CD4-positive, alpha-beta T cell (primary cell): ENCODE results near the gene KIF15. TPM values are rescaled to one million over a fixed set of nuclear protein-coding genes. Genes with fewer than 3 reads are reported as not detected.

ENCODE experiments used
- ATAC-seq: fragments of 200-7000 bp; cut with Tn5 transposase; one replicate; pipeline ENCODE4 v1.10.0; 2022; ENCODE audit warnings: mild to moderate bottlenecking; ENCODE audit not compliant: poor library complexity
- CTCF ChIA-PET: fragments of 350-600 bp; sonication (Branson Sonifier 250); formaldehyde crosslinking; loops from one replicate; lab custom pipeline; 2021; ENCODE audit warnings: antibody characterized with exemption, inconsistent platforms; lab: Charles Lee
- POLR2A ChIA-PET: fragments of 350-600 bp; sonication (Branson Sonifier 250); formaldehyde crosslinking; loops from one replicate; lab custom pipeline; 2021; ENCODE audit warnings: antibody characterized with exemption, inconsistent platforms; lab: Charles Lee
- DNase-seq, 14 experiments: peaks; one replicate each; pipeline ENCODE4 v3.0.0-alpha.2; 2013 to 2020; ENCODE audit warnings: mixed read lengths in 2 of 14
- H3K27ac ChIP-seq, 2 donors: one replicate each; pipeline versions ENCODE4 v1.5.1 to v1.7.0; 2013; ENCODE audit warnings: low read length in 2 of 2, low read depth in 1 of 2, mild to moderate bottlenecking in 1 of 2
- H3K27me3 ChIP-seq, 2 experiments: 1 replicate in 1 of 2; 2 replicates in 1 of 2; pipeline versions ENCODE4 v1.6.1 to v1.7.0; 2013; ENCODE audit warnings: low read length in 2 of 2, control low read depth in 1 of 2, mild to moderate bottlenecking in 1 of 2, moderate library complexity in 1 of 2; ENCODE audit not compliant: insufficient read depth in 2 of 2, control insufficient read depth in 1 of 2
- H3K36me3 ChIP-seq: one replicate; pipeline ENCODE4 v1.6.1; 2013; ENCODE audit warnings: low read length, control low read depth; ENCODE audit not compliant: insufficient read depth
- H3K4me1 ChIP-seq: one replicate; pipeline ENCODE4 v1.6.1; 2013; ENCODE audit warnings: low read length, control low read depth; ENCODE audit not compliant: insufficient read depth
- H3K4me3 ChIP-seq: one replicate; pipeline ENCODE4 v1.5.1; 2013; ENCODE audit warnings: mild to moderate bottlenecking, low read length, moderate library complexity
- H3K9me3 ChIP-seq, 2 experiments: 1 replicate in 1 of 2; 2 replicates in 1 of 2; pipeline versions ENCODE4 v1.6.1 to v1.7.0; 2013; ENCODE audit warnings: low read length in 2 of 2, mild to moderate bottlenecking in 2 of 2, control low read depth in 1 of 2, moderate library complexity in 1 of 2; ENCODE audit not compliant: control insufficient read depth in 1 of 2, insufficient read depth in 1 of 2
- H3K27ac Mint-ChIP-seq: one replicate; pipeline ENCODE4 v1.8.0; 2020; ENCODE audit warnings: mixed read lengths
- H3K27me3 Mint-ChIP-seq: one replicate; pipeline ENCODE4 v1.8.0; 2021; ENCODE audit warnings: mixed read lengths
- H3K36me3 Mint-ChIP-seq: one replicate; pipeline ENCODE4 v1.8.0; 2021; ENCODE audit warnings: low read depth, mixed read lengths
- H3K4me1 Mint-ChIP-seq: one replicate; pipeline ENCODE4 v1.8.0; 2021; ENCODE audit warnings: low read depth, mixed read lengths
- H3K4me3 Mint-ChIP-seq: one replicate; pipeline ENCODE4 v1.8.0; 2020; ENCODE audit warnings: mild to moderate bottlenecking, mixed read lengths
- H3K9me3 Mint-ChIP-seq: one replicate; pipeline ENCODE4 v1.8.0; 2020; ENCODE audit warnings: mixed read lengths
- intact Hi-C, 2 experiments: fragments of 100-400 bp; cut with DNase I in 1 of 2; cut with micrococcal nuclease in 1 of 2; formaldehyde crosslinking; loops; one replicate each; pipeline versions ENCODE4 v1.15.1 to v1.9.0; 2023 to 2025; cut with DNase I, micrococcal nuclease
- total RNA-seq, 174 experiments: library from RNA in 2 of 174; stranded (reverse) in 2 of 174; gene quantifications; one replicate each; pipeline ENCODE4 v1.2.3 and lab custom pipeline; 2021 to 2026
- TF ChIP-seq, protein P1 (sequence below): fragments of 200-600 bp; IDR thresholded peaks from one replicate; pipeline ENCODE4 v1.8.0; 2022; ENCODE audit warnings: antibody characterized with exemption, mild to moderate bottlenecking

KIF15 gene
- total RNA-seq, 2 experiments from 2014 or later, result 0.08 to 0.11 TPM

GRCh38 chr3:44832965-44833364 is 71.4 kb downstream of the KIF15 start:
- Histone ChIP-seq H3K36me3 (no peaks in the 10 kb centered on the region), H3K4me1 (no peaks in the 10 kb centered on the region), H3K9me3 (peaks cover 0 to 6% of the 10 kb centered on the region in 2 experiments), H3K27me3 (no peaks in the 10 kb centered on the region), H3K4me3 (no peak overlapping the region), H3K27ac (no peak overlapping the region)
- intact Hi-C loops, result no loop called here
- Mint-ChIP-seq H3K4me1 (no peaks in the 10 kb centered on the region), H3K36me3 (peaks cover 6% of the 10 kb centered on the region), H3K27ac (no peak overlapping the region), H3K9me3 (peaks cover 3% of the 10 kb centered on the region), H3K4me3 (no peak overlapping the region), H3K27me3 (no peaks in the 10 kb centered on the region)
- TF ChIP-seq, protein P1, sequence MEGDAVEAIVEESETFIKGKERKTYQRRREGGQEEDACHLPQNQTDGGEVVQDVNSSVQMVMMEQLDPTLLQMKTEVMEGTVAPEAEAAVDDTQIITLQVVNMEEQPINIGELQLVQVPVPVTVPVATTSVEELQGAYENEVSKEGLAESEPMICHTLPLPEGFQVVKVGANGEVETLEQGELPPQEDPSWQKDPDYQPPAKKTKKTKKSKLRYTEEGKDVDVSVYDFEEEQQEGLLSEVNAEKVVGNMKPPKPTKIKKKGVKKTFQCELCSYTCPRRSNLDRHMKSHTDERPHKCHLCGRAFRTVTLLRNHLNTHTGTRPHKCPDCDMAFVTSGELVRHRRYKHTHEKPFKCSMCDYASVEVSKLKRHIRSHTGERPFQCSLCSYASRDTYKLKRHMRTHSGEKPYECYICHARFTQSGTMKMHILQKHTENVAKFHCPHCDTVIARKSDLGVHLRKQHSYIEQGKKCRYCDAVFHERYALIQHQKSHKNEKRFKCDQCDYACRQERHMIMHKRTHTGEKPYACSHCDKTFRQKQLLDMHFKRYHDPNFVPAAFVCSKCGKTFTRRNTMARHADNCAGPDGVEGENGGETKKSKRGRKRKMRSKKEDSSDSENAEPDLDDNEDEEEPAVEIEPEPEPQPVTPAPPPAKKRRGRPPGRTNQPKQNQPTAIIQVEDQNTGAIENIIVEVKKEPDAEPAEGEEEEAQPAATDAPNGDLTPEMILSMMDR, result no peak
- no peak for ATAC-seq
- no peak for DNase-seq
- CTCF ChIA-PET, result no interaction called here
- POLR2A ChIA-PET, result no interaction called here

- ATAC-seq (no peak), DNase-seq (no peak)
- peaks cover 3% of the 10 kb centered on the region for H3K9me3 Mint-ChIP-seq
- Histone ChIP-seq H3K4me3 (no peak overlapping the region), H3K9me3 (peaks cover 0 to 6% of the 10 kb centered on the region in 2 experiments), H3K36me3 (no peaks in the 10 kb centered on the region), H3K27me3 (no peaks in the 10 kb centered on the region), H3K27ac (no peak overlapping the region), H3K4me1 (no peaks in the 10 kb centered on the region)
- peaks cover 6% of the 10 kb centered on the region for H3K36me3 Mint-ChIP-seq
- no peak overlapping the region for H3K4me3 Mint-ChIP-seq
- no peak overlapping the region for H3K27ac Mint-ChIP-seq
- intact Hi-C loops, result no loop called here
- ChIA-PET CTCF (interaction anchor here (1.0 kb wide), 1 partner anchor 28 kb away, joined by 3 read pairs; no protein-coding TSS in a partner anchor), POLR2A (no interaction called here)
- TF ChIP-seq, protein P1, result no peak
- H3K4me1 Mint-ChIP-seq, result no peaks in the 10 kb centered on the region
- H3K27me3 Mint-ChIP-seq, result no peaks in the 10 kb centered on the region
Measured at GRCh38 chr3:44833394-44833793, 71.8 kb downstream of the KIF15 start.

DNA sequence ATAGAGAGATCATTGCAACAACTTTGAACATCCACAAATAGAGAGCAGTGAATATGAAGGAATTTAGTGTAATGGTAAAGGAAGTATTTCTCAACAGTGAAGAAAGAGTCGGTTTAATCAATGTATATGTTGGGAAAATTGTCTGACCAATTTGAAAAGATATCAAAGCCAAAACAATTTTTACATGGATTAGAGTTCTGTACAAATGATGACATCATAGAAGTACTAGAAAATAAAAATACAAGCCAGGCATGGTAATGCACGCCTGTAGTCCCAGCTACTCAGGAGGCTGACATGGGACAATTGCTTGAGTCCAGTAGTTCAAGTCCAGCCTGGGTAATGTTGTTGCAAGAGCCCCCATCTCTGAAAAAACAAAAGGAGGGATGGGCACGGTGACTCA is 74.1 kb downstream of the KIF15 start:
- peaks cover 6% of the 10 kb centered on the region for H3K36me3 Mint-ChIP-seq
- TF ChIP-seq, protein P1, result no peak
- H3K4me1 Mint-ChIP-seq, result no peaks in the 10 kb centered on the region
- no peak for ATAC-seq
- no peak for DNase-seq
- H3K27ac Mint-ChIP-seq, result no peak overlapping the region
- Histone ChIP-seq H3K27ac (no peak overlapping the region), H3K27me3 (no peaks in the 10 kb centered on the region), H3K4me1 (no peaks in the 10 kb centered on the region), H3K36me3 (no peaks in the 10 kb centered on the region), H3K4me3 (no peak overlapping the region), H3K9me3 (peaks cover 0 to 6% of the 10 kb centered on the region in 2 experiments)
- H3K9me3 Mint-ChIP-seq, result peaks cover 3% of the 10 kb centered on the region
- no peak overlapping the region for H3K4me3 Mint-ChIP-seq
- CTCF ChIA-PET, result no interaction called here
- intact Hi-C loops, result no loop called here
- no peaks in the 10 kb centered on the region for H3K27me3 Mint-ChIP-seq
- POLR2A ChIA-PET, result no interaction called here
